Measurements from ENCODE around the gene CNMD.

DNA sequence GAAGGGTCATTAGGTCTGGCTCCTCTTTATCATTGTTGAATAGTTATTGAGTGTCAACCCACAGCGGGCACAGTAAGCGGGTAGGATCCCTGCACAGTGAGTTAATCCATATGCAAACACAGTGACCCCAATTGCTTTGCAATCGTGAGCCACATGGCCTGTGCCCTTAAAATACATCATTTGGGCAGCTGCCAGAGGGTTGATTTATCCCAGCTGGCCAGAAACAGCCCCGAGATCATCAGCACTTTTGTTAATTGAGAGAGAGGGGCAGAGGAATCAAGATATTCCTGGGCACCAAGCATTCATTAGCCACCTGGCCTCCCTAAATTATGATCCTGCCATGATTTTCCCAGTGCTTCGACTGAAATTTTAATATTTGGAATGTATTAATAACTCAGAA, 9.8 kb upstream of the CNMD start:
- no peak for TF ChIP-seq CBX5 (IDR thresholded peaks at IDR 0.05; ENCODE audit: low read depth, low read length)
- TF ChIP-seq POLR2AphosphoS5 (IDR thresholded peaks at IDR 0.05; ENCODE audit: low read depth, low read length) = no peak
- TF ChIP-seq, protein P1, sequence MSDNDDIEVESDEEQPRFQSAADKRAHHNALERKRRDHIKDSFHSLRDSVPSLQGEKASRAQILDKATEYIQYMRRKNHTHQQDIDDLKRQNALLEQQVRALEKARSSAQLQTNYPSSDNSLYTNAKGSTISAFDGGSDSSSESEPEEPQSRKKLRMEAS (IDR thresholded peaks at IDR 0.05) = no peak
- TF ChIP-seq POLR2A (IDR thresholded peaks at IDR 0.05; ENCODE audit: control extremely low read depth in 1 of 2, low read depth in 2 of 2, low read length in 2 of 2) = no peak
- TF ChIP-seq RAD21 (IDR thresholded peaks at IDR 0.05 in 1 of 2, conservative IDR thresholded peaks at IDR 0.05 in 1 of 2; ENCODE audit: low read depth in 2 of 2, low read length in 2 of 2) = no peak
- TF ChIP-seq, protein P2, sequence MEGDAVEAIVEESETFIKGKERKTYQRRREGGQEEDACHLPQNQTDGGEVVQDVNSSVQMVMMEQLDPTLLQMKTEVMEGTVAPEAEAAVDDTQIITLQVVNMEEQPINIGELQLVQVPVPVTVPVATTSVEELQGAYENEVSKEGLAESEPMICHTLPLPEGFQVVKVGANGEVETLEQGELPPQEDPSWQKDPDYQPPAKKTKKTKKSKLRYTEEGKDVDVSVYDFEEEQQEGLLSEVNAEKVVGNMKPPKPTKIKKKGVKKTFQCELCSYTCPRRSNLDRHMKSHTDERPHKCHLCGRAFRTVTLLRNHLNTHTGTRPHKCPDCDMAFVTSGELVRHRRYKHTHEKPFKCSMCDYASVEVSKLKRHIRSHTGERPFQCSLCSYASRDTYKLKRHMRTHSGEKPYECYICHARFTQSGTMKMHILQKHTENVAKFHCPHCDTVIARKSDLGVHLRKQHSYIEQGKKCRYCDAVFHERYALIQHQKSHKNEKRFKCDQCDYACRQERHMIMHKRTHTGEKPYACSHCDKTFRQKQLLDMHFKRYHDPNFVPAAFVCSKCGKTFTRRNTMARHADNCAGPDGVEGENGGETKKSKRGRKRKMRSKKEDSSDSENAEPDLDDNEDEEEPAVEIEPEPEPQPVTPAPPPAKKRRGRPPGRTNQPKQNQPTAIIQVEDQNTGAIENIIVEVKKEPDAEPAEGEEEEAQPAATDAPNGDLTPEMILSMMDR (IDR thresholded peaks at IDR 0.05; ENCODE audit: control extremely low read depth in 1 of 3, insufficient read depth in 1 of 3, low read depth in 1 of 3, low read length in 3 of 3) = no peak

Measured in H1 (cell line).